Mesenteric fat pad (tissue), 1 donor: ENCODE results near the gene SMYD3. TPM values are rescaled to one million over a fixed set of nuclear protein-coding genes. Genes with fewer than 3 reads are reported as not detected.
"Not testable (repeated sequence)": the region's sequence is repeated elsewhere in the genome, so short reads cannot be mapped to it uniquely, and the experiment has no call there.

Source experiments
- DNase-seq: peaks from one replicate; pipeline ENCODE4 v3.0.0-alpha.2; 2020; ENCODE audit warnings: low spot score
- total RNA-seq: library from RNA; stranded (reverse); fragmentation: NEBNext Ultra II Directional; extraction: Animal tissue kit (Norgen Biotek cat#: 25700); gene quantifications from one replicate; pipeline ENCODE4 v1.2.1, GENCODE V29; 2021
- donor health status: DM: yes; HTN: yes; CAD: no.

The SMYD3 gene
- total RNA-seq, 1 donor from 2014 or later: 12.4 TPM

DNA sequence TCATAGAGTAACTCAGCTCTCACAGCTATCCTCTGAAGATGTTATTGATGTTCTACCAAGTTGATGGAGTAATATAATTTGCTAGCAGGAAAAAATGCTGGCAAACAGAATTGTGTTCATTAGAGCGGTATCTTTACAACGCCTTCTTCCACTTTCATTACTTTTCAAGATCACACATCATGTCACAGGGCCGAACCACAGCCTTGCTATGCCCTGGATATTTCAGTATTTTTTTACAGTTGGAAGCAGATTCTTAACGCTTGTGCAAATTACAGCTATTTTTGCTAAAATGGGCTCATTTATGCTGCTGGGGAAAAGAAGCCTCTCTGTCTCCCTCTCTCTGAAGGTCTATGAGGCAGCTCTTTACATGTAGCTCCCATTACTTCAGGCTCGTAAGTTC, 720.1 kb downstream of the SMYD3 start:
- DNase-seq: no peak

DNA sequence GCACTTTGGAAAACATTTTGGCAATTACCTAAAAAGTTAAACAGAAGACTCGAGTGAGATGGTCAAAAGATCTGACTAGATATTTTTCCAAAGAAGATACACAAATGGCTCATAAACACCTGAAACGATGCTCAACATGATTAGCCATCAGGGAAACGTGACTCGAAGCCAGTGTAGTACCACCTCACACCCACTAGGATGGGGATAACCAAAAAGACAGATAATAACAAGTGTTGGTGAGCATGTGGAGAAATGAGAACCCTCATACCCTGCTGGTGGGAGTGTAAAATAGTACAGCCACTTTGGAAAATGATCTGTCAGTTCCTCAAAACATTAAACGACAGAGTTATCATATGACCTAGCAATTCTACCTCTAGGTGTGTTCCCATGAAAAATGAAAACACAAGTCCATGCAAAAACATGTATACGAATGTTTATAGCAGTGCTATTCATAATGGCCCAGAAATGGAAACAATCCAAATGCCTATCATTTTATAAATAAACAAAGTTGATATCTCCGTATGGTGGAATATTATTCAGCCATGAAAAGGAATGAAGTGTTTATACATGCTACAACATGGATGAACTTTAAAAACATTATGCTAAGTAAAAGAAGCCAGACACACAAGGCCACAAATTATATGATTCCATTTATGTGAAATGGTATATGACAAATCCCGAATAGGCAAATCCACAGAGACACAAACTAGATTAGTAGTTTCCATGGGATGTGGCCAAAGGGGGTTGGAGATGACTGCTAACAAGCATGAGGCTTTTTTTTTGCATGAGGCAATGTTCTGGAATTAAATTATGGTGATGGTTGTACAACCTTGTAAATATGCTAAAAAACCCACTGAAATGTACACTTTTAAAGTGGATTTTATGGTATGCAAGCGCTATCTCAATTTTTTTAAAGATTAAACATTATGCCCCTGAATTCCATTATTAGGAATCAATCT, 727.0 kb downstream of the SMYD3 start:
- DNase-seq: no peak

- no peak for DNase-seq
Measured at GRCh38 chr1:245777752-245778151, 729.3 kb downstream of the SMYD3 start.

GRCh38 chr1:245776694-245777332, 730.3 kb downstream of the SMYD3 start:
- no peak for DNase-seq

GRCh38 chr1:245776139-245776538, 730.9 kb downstream of the SMYD3 start:
- no peak for DNase-seq

- DNase-seq: not testable (repeated sequence)
Measured at GRCh38 chr1:245774931-245775330, 732.1 kb downstream of the SMYD3 start.

DNA sequence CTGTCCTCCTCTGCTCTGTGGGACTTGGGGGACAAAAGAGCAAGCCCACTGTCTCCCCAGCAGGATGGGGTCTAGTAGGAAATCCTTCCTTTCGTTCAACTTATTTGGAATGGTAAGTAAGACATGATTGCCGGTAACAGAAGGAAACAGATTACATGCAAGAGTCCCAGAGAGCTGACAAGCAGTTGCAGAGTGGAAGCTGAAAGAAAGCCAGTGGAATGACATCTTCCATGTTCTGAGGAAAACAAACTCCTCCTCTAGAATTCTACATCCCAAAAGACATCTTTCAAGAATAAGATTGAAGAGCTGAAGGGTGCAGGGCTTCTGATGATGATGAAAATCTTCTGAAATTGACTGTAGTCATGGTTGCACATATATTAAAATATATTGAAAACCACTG, 732.9 kb downstream of the SMYD3 start:
- DNase-seq: no peak

DNA sequence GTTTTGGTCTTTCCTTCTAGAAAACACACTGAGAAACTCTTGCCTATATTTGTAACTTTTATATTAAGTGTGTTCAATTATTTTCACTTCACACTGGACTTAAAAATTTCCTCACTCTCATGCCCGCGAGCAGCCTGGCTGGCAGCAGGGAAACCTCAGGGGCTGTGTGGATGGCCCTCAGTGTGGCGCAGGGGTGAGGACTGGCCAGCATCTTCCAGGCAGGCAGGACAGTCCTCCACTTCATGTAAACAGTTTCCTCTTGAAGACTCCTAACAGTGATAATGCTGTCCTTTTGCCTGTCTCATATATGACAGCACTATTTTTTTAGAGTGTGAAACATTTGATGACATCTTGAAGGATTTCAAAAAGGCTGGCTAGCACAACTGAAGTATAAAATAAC, 733.7 kb downstream of the SMYD3 start:
- no peak for DNase-seq

DNA sequence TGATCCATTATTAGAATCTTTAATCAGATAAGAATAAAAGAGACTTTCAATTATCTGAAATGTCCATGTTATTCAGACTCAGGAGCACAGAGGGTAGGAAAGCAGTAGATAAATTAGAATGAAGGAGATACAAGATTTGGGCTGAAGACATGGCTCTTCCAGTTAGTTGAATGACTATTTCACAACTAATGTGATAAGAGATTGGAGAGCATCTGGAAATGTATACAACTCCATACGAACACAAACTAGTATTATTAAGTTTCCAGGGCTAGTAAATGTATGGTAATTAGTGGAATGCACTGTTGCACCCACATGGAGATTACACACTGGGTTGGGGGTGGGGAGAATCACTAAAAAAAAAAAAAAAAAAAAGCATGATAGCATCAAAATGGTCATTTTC, 734.3 kb downstream of the SMYD3 start:
- no peak for DNase-seq

GRCh38 chr1:245772325-245772724, 734.8 kb downstream of the SMYD3 start:
- no peak for DNase-seq

DNA sequence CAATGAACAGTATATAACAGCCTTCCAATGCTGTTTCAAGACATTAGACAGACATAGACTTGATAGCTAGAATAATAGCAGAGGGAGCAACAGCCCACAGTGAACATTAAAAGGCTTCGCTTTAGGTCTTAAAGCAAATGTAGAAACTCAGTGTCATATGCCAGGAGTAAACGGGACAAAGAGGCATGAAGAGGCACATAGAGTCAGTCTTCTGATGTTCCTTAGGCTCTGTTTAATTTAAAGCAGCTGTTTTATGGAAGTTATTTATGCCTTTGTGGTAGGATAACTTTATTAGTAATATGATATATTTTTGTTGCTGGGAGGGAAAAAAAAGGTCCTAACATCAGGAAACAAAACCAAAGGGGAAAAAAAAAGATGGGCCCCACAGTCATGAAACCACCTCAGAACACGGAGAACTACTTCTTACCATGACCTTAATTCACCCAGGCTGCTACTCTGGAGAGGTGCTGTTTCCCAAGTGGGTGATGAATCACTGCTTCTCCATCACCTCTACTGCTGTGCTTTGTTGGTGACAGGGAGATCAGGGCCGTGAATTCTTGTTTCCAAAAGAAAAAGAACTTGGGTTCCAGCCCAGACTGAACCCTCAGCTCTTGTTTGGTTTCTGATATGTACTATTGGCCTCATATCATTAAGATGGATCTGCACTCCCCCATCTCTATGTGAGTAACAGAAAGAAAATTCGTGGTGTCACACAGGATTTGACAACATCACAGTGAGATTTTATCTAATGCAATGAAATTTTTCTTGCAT, 735.4 kb downstream of the SMYD3 start:
- DNase-seq: no peak

GRCh38 chr1:245770156-245770555, 736.9 kb downstream of the SMYD3 start:
- no peak for DNase-seq

- no peak for DNase-seq
Measured at GRCh38 chr1:245768596-245768995, 738.5 kb downstream of the SMYD3 start.

GRCh38 chr1:245765230-245766000, 741.7 kb downstream of the SMYD3 start:
- DNase-seq: no peak

DNA sequence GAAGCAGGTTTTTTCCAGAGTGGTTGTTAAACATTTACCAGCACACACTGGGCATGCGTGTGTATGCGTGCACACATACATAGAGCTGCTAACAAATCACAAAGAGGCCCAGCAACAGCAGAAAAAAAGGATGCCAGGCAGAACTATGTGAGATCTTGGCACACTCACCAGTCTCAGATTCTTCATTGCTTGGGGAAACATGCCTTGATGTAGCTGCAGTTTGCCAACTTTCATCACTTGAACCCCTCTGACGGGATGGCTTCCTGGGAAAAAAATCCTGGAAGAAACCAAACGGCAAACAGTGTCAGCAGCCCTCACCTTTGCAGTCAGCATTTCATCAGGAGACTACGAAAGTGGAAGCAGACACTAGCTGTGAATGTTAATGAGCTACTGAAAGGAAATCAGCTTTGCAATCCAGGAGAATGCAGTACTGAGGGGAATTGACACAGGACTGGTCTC, 743.2 kb downstream of the SMYD3 start:
- DNase-seq: no peak

DNA sequence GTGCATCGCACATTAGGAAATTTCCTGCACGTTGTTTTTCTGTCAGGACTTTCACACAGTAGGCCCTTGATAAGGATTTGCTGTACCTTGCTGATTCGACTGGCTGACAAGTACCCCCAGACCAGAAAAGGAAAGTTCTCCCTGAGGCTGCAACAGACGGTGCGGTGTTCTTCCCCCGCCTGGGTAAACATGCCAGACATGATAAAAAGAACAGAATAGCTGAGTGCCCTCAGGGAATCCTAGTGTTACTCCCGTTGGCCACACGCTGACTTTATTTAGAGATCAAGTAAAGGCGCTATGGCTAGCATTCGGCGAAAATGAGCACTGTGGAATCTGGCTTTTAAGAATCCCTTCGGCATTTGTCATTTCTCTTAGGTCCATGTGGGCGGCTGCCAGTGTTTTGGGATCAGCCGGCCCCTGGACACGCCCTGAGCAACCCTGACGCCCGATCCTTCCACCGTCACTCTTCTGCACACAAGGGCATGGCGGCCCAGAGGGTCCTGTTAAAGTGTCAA, 744.6 kb downstream of the SMYD3 start:
- DNase-seq: no peak

- DNase-seq: no peak
Measured at GRCh38 chr1:245760301-245760700, 746.8 kb downstream of the SMYD3 start.

GRCh38 chr1:245754463-245754961, 752.6 kb downstream of the SMYD3 start:
- no peak for DNase-seq

DNA sequence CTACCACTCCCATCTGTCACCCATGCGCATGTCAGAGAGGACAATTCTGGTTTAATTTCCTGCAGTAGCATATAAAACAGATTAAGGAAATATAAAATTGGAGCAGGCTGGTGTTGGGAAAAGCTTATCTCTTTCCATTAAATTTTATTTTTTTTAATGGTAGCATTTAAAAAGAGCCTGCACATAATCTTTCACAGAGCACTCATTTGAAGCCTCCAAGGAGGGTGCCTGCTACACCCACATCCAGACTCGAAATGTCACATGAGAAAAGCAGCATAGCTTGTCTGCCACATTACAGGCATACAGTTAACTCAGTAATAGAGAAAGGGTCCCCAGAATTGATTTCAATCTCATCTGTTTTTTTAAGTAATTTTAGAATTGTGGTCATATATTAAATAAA, 753.3 kb downstream of the SMYD3 start:
- DNase-seq: no peak

DNA sequence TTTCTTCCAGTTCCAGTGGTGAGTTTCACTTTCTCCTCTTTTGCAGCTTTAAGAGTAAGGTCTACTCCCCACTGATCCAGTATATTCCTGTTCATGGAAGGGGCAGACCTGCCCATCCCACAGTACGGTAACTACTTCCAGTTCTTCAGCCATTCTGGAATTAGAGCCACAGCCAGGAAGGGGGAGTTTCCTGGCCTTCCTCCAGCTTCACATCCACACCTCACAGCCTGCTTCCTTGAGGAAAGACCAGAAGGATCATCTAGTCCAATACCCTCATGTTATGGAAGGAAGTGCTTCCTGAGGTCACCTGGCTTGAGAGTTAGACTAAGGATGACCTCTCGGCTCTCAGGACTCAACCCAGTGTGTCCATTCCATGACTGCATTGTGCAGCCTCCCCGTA, 754.5 kb downstream of the SMYD3 start:
- DNase-seq: no peak
